H9 (cell line): ENCODE measurements around the gene FCN1. TPM values are rescaled to one million over a fixed set of nuclear protein-coding genes. Genes with fewer than 3 reads are reported as not detected.

Experiments
- DNase-seq: peaks from one replicate; pipeline ENCODE4 v3.0.0-alpha.2; 2017
- H2AFZ ChIP-seq: one replicate; pipeline ENCODE4 v1.6.1; 2013; ENCODE audit warnings: mild to moderate bottlenecking, low read length, control low read depth, moderate library complexity
- H2AK5ac ChIP-seq: 2 replicates; pipeline ENCODE4 v1.6.1; 2013; ENCODE audit warnings: low read length, control low read depth, mixed read lengths; ENCODE audit not compliant: insufficient read length
- H2BK120ac ChIP-seq: one replicate; pipeline ENCODE4 v1.6.1; 2013; ENCODE audit warnings: low read depth, mild to moderate bottlenecking, low read length, control low read depth, inconsistent platforms; ENCODE audit not compliant: poor library complexity, severe bottlenecking
- H2BK12ac ChIP-seq: 2 replicates; pipeline ENCODE4 v1.6.1; 2013; ENCODE audit warnings: low read length, control low read depth, mixed read lengths, low read depth; ENCODE audit not compliant: insufficient read length
- H2BK15ac ChIP-seq: 2 replicates; pipeline ENCODE4 v1.6.1; 2013; ENCODE audit warnings: low read depth, low read length, control low read depth
- H2BK20ac ChIP-seq: one replicate; pipeline ENCODE4 v1.6.1; 2013; ENCODE audit warnings: low read depth, mild to moderate bottlenecking, low read length, control low read depth, inconsistent platforms; ENCODE audit not compliant: poor library complexity, severe bottlenecking
- H2BK5ac ChIP-seq: 2 replicates; pipeline ENCODE4 v1.6.1; 2013; ENCODE audit warnings: low read length, control low read depth, mixed read lengths; ENCODE audit not compliant: insufficient read length
- H3K14ac ChIP-seq: 2 replicates; pipeline ENCODE4 v1.6.1; 2013; ENCODE audit warnings: low read length, control low read depth; ENCODE audit not compliant: insufficient read depth
- H3K18ac ChIP-seq: 2 replicates; pipeline ENCODE4 v1.6.1; 2013; ENCODE audit warnings: low read depth, mild to moderate bottlenecking, mixed read lengths, low read length, control low read depth; ENCODE audit not compliant: insufficient read length
- H3K23ac ChIP-seq: 2 replicates; pipeline ENCODE4 v1.6.1; 2013; ENCODE audit warnings: low read length, control low read depth, mixed read lengths, low read depth; ENCODE audit not compliant: insufficient read length
- H3K23me2 ChIP-seq: 2 replicates; pipeline ENCODE4 v1.6.1; 2013; ENCODE audit warnings: low read depth, mild to moderate bottlenecking, mixed read lengths, low read length, control low read depth; ENCODE audit not compliant: insufficient read length, poor library complexity, severe bottlenecking
- H3K27ac ChIP-seq: 2 replicates; pipeline ENCODE4 v1.5.1; 2013; ENCODE audit warnings: low read length, control low read depth, mixed read lengths, low read depth; ENCODE audit not compliant: insufficient read length
- H3K27me3 ChIP-seq: 2 replicates; pipeline ENCODE4 v1.6.1; 2013; ENCODE audit warnings: low read length, control low read depth, inconsistent platforms; ENCODE audit not compliant: insufficient read depth
- H3K4ac ChIP-seq: 2 replicates; pipeline ENCODE4 v1.6.1; 2013; ENCODE audit warnings: low read depth, mild to moderate bottlenecking, control low read depth, inconsistent platforms, low read length, moderate library complexity
- H3K4me1 ChIP-seq: 2 replicates; pipeline ENCODE4 v1.6.1; 2013; ENCODE audit warnings: low read length, control low read depth, inconsistent platforms; ENCODE audit not compliant: insufficient read depth
- H3K4me2 ChIP-seq: 2 replicates; pipeline ENCODE4 v1.6.1; 2013; ENCODE audit warnings: low read length, control low read depth, mixed read lengths; ENCODE audit not compliant: insufficient read length, insufficient read depth
- H3K56ac ChIP-seq: 2 replicates; pipeline ENCODE4 v1.6.1; 2013; ENCODE audit warnings: low read depth, mild to moderate bottlenecking, mixed read lengths, low read length, control low read depth; ENCODE audit not compliant: insufficient read length
- H3K79me1 ChIP-seq: 2 replicates; pipeline ENCODE4 v1.6.1; 2013; ENCODE audit warnings: low read depth, mild to moderate bottlenecking, moderate library complexity, low read length, control low read depth, inconsistent platforms; ENCODE audit not compliant: insufficient read depth, poor library complexity, severe bottlenecking
- H3K79me2 ChIP-seq: 2 replicates; pipeline ENCODE4 v1.6.1; 2013; ENCODE audit warnings: low read length, control low read depth, inconsistent platforms; ENCODE audit not compliant: insufficient read depth
- H3K9ac ChIP-seq: 2 replicates; pipeline ENCODE4 v1.6.1; 2013; ENCODE audit warnings: low read length, control low read depth, mixed read lengths; ENCODE audit not compliant: insufficient read length; ENCODE audit errors: extremely low read depth
- H3K9me3 ChIP-seq: one replicate; pipeline ENCODE4 v1.6.1; 2013; ENCODE audit warnings: low read depth, low read length, inconsistent platforms; ENCODE audit not compliant: control insufficient read depth
- H3T11ph ChIP-seq: one replicate; pipeline ENCODE4 v1.6.1; 2013; ENCODE audit warnings: mild to moderate bottlenecking, low read length, control low read depth, inconsistent platforms
- H4K20me1 ChIP-seq: one replicate; pipeline ENCODE4 v1.6.1; 2013; ENCODE audit not compliant: control insufficient read depth, insufficient read length, insufficient read depth
- H4K5ac ChIP-seq: 2 replicates; pipeline ENCODE4 v1.6.1; 2013; ENCODE audit warnings: low read depth, mild to moderate bottlenecking, mixed read lengths, low read length, control low read depth; ENCODE audit not compliant: insufficient read length
- H4K8ac ChIP-seq: replicated peaks from 2 replicates; pipeline ENCODE4 v1.6.1; 2013; ENCODE audit warnings: low read length, control low read depth, mixed read lengths, low read depth; ENCODE audit not compliant: insufficient read length
- H4K91ac ChIP-seq: 2 replicates; pipeline ENCODE4 v1.6.1; 2013; ENCODE audit warnings: low read depth, mild to moderate bottlenecking, moderate library complexity, mixed read lengths, low read length, control low read depth; ENCODE audit not compliant: insufficient read length
- H3K27ac Mint-ChIP-seq, 3 experiments: 2 replicates in 2 of 3; 3 replicates in 1 of 3; pipeline ENCODE4 v1.8.0; 2020 to 2021; ENCODE audit warnings: mixed read lengths in 3 of 3, mild to moderate bottlenecking in 1 of 3, moderate library complexity in 1 of 3
- H3K27me3 Mint-ChIP-seq: 2 replicates; pipeline ENCODE4 v1.8.0; 2021; ENCODE audit warnings: low read depth, mild to moderate bottlenecking, moderate library complexity, mixed read lengths
- H3K36me3 Mint-ChIP-seq, 3 experiments: 2 replicates in 2 of 3; 3 replicates in 1 of 3; pipeline ENCODE4 v1.8.0; 2020 to 2021; ENCODE audit warnings: low read depth in 3 of 3, mixed read lengths in 3 of 3; ENCODE audit not compliant: insufficient read depth in 1 of 3
- H3K4me1 Mint-ChIP-seq, 2 experiments: 2 replicates each; pipeline ENCODE4 v1.8.0; 2020; ENCODE audit warnings: mixed read lengths in 2 of 2
- H3K4me3 Mint-ChIP-seq, 2 experiments: 2 replicates in 1 of 2; 3 replicates in 1 of 2; pipeline ENCODE4 v1.8.0; 2020 to 2021; ENCODE audit warnings: mild to moderate bottlenecking in 2 of 2, mixed read lengths in 2 of 2, moderate library complexity in 1 of 2
- H3K9me3 Mint-ChIP-seq, 2 experiments: 2 replicates in 1 of 2; 3 replicates in 1 of 2; pipeline ENCODE4 v1.8.0; 2020; ENCODE audit warnings: mild to moderate bottlenecking in 2 of 2, mixed read lengths in 2 of 2, moderate library complexity in 1 of 2
- CTCF ChIP-seq: fragments of 200-600 bp; sonication (generic); conservative IDR thresholded peaks from 3 replicates; pipeline ENCODE4 v1.8.0; 2021; ENCODE audit warnings: antibody characterized with exemption, mild to moderate bottlenecking
- whole genome bisulfite sequencing: extraction: QIAGEN DNeasy Blood & Tissue Kit; methylation state at CpG from one replicate; pipeline ENCODE4 v1.1.7; 2013; ENCODE audit warnings: missing lambda C conversion rate, low lambda C conversion rate, mixed read lengths; ENCODE audit not compliant: insufficient read length; ENCODE audit errors: extremely low coverage; 5-methylcytosine and 5-hydroxymethylcytosine counted together
- total RNA-seq: library from RNA; stranded (reverse); gene quantifications from 2 replicates; pipeline ENCODE4 v1.2.1, GENCODE V29; 2021

The FCN1 gene
- total RNA-seq, 1 experiment from 2014 or later = not detected

- no peak overlapping the region for H4K91ac ChIP-seq
- no peak overlapping the region for H2AFZ ChIP-seq
- peaks cover 3 to 7% of the 10 kb centered on the region in 2 experiments; a peak in 3 of 5 replicates for H3K9me3 Mint-ChIP-seq
- no peaks in the 10 kb centered on the region for H3K79me2 ChIP-seq
- no peak overlapping the region for H3K27ac ChIP-seq
- H3K4me1 ChIP-seq = no peaks in the 10 kb centered on the region
- H3K4ac ChIP-seq = no peak overlapping the region
- no CpG with 5 or more reads among the region's 11 CpGs for whole genome bisulfite sequencing
- no peak overlapping the region for H3K56ac ChIP-seq
- no peaks in the 10 kb centered on the region for H3K9me3 ChIP-seq
- H4K5ac ChIP-seq = no peak overlapping the region
- no peaks in the 10 kb centered on the region for H3K27me3 ChIP-seq
- no peak overlapping the region for H3K4me3 Mint-ChIP-seq
- no peak overlapping the region for H3K4me2 ChIP-seq
- no peaks in the 10 kb centered on the region for H4K20me1 ChIP-seq
- H3K23me2 ChIP-seq = no peaks in the 10 kb centered on the region
- H3K14ac ChIP-seq = no peak overlapping the region
- H2BK5ac ChIP-seq = no peak overlapping the region
- no peak for TF ChIP-seq CTCF
- H3K23ac ChIP-seq = no peak overlapping the region
- no peak overlapping the region for H2AK5ac ChIP-seq
- no peaks in the 10 kb centered on the region for H3K79me1 ChIP-seq
- no peak for DNase-seq
- no peak overlapping the region for H3K18ac ChIP-seq
- H4K8ac ChIP-seq = no peak overlapping the region
- H3K27me3 Mint-ChIP-seq = peaks cover 7% of the 10 kb centered on the region
- H3T11ph ChIP-seq = no peak overlapping the region
- no peak overlapping the region for H2BK12ac ChIP-seq
- no peak overlapping the region for H2BK20ac ChIP-seq
- 0 out of 7 replicates have a peak, but pooled peaks cover 0 to 1% (median 0%) of the 10 kb centered on the region in 3 experiments for H3K36me3 Mint-ChIP-seq
- H3K4me1 Mint-ChIP-seq = no peaks in the 10 kb centered on the region
- no peak overlapping the region for H3K27ac Mint-ChIP-seq
- no peak overlapping the region for H2BK15ac ChIP-seq
- H3K9ac ChIP-seq = no peak overlapping the region
- H2BK120ac ChIP-seq = no peak overlapping the region
Observed at GRCh38 chr9:134951461-134951860, 33.7 kb upstream of the FCN1 start.
